Measurements from ENCODE around the gene SERINC3. TPM values are rescaled to one million over a fixed set of nuclear protein-coding genes. Genes with fewer than 3 reads are reported as not detected.
"Not testable (repeated sequence)": the region's sequence is repeated elsewhere in the genome, so short reads cannot be mapped to it uniquely, and the experiment has no call there.

The SERINC3 gene
- polyA plus RNA-seq: 10 to 100 TPM; 31.2 to 78.8 (median 62.3) TPM

DNA sequence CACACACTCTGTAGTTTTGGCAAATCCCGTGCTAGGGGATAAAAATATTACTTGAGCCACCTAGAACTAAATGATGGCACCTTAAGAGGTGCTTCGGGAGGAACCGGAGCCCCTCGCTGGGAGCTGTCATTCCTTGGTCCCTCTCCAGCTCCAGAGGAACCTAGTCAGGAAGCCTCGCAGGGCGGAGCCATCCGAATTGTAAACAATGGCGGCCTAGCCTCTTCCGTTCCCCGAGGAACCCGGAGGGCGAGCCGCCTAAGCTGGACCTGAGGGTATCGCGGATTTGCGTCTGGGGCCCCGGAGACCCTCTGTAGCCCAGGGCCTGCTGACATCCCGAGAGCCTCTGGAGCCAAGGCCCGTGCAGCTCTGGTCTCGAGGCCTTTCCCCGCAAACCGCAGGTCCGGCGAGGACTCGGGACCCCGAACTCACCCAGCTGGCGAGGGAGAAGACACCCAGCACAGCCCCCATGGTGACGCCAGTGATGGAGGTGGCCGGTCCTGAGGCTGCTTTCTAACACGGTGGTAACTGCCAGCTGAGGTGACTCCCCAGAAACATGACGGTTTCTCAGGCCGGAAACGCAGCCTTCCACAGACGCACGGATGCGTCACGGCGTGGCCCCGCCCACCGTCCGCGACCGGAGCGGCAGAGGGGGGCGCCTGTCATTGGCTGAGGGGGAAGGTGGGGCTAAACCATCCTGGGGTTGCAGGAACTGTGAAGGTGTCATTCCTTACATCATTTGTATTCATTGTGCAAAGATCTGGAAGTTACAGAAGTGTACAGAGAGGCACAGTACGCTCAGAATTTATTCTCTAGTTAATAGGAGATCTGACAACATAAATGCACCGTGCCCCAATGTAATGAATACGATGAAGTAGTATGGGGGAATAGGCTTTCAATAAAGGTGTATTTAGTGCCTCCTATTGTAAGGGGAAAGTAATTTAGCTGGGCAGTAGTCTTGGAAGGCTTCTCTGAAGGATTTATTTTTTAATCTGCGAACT is at the start of gene SERINC3:
TSS of gene SERINC3 (minus strand) at position 587 of the 998 bp plus-strand sequence. CDS start at position 468, 119 bp downstream.
- WGBS, 3 donors: 0 to 1% (median 0%) methylated on average over 49 of the region's 49 CpGs
- peak within 1 kb of the TSS; percentile 65 for H3K27ac ChIP-seq (ENCODE audit: low read depth, low read length)

DNA sequence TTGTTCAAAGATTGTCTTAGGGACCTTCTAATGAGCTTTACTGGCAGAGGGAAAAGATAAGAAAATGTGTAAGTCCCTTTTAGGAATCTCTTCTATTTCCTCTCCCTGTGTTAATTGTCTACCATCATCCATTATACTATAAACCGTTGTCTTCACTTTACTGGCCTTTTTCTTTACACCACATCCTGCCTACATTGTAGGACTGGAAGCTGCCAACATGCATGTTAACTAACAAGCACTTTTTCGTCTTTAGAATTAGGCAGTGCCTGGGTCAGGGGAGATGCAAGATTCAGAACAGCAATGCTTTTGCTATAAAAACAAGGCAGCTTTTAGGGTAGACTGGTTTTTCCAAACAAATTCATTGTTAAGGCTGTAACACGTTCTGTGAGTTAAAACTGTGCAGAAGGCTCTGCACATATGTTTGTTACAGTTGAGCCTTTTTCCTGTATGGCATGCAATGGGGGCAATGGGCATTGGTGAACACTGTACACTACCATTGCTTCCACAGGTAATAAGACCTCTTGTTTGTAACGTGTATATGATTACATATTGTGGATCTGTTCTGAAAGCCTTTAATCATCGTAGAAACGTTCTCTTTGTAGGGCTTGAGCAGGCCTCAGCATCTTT is 49.6 kb upstream of the SERINC3 start:
- 69 to 78% (median 69%) methylated on average over 6 of the region's 6 CpGs for WGBS, 3 donors
- H3K27ac ChIP-seq (ENCODE audit: low read depth, low read length): no peak overlapping the region

DNA sequence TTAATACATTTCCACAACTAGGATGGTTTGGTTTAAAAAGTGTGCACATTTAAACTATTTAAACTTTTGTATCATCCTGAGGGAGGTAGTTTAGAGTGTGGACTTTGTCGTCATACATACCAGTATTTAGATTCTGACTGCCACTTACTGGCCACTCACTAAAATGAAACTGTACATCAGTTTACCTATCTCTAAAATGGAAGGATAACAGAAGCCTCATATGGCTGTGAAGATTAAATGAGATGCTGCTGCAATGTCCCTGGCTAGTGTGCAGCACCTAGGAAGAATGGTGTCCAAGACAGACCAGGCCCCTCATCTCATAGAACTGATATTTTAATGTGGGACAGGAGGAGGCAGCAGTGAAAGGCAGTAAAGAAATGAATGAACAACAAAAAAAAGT is 48.5 kb upstream of the SERINC3 start:
- WGBS, 3 donors: 94 to 100% (median 97%) methylated on average over 1 of the region's 1 CpG
- H3K27ac ChIP-seq (ENCODE audit: low read depth, low read length): no peak overlapping the region

DNA sequence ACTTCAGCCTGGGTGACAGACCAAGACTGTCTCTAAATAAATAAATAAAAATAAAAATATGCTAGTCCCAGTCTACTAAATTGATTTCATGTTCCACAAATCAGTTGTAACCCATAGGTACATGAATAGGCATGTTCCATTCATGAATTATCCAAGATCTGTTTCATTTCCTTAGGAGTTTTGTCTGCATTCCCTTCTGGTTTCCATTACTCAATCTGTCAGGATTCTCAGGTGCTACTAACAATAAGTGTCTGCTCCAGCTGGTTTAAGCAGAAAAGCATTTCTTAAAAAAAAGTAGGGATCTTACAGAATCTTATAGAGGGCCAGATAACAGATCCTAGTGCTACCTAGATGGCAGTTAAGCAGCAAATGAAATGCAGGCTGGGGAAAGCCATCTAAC is 44.9 kb upstream of the SERINC3 start:
- no peak overlapping the region for H3K27ac ChIP-seq (ENCODE audit: low read depth, low read length)

DNA sequence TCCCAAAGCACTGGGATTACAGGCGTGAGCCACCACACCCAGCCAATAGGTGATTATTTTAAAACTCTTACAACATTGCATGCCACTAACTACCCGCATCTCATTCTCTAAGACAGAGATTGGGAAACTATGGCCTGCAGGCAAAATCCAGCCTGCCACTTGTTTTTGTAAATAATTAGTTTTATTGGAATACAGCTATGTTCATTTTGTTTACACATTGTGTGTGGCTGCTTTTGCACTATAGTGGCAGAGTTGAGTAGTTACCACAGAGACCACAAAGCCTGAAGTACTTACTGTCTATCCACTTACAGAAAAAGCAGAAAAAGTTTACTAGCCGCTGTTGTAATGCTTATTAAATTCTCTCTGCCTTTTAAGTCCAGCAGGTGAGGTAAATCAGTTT is 44.1 kb upstream of the SERINC3 start:
- 86 to 95% (median 94%) methylated on average over 3 of the region's 3 CpGs for WGBS, 3 donors
- H3K27ac ChIP-seq (ENCODE audit: low read depth, low read length): no peak overlapping the region

DNA sequence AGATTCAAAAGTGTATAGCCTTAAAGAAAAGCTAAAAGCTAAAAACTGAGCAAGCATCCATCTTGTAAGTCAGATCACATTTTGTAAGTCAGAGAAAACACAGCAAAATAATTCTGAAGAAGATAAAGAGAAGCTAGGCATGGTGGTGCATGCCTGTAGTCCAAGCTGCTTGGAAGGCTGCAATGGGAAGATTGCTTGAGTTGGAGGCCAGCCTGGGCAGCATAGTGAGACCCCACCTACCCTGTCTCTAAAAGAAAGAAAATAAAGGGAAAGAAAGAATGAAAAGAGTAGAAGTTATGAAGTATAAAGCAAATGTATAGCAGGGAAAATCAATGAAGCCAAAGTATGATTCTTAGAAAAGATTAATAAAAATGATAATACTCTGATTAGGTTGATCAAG is 40.0 kb upstream of the SERINC3 start:
- no peak overlapping the region for H3K27ac ChIP-seq (ENCODE audit: low read depth, low read length)

DNA sequence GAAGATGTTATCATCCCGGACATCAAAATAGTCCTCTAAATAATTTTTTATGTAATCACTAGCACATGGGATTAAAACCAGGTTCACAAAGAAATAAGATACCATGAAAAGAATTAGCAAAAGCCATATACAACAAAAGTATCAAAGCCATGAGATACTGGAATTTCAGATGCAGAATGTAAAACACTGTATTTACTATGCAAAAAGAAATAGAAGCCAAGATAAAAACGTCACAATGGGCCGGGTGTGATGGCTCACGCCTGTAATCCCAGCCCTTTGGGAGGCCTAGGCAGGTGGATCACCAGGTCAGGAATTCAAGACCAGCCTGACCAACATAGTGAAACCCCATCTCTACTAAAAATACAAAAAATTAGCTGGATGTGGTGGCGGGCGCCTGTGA is 38.9 kb upstream of the SERINC3 start:
- not testable (repeated sequence) for H3K27ac ChIP-seq (ENCODE audit: low read depth, low read length)
- 91 to 94% (median 93%) methylated on average over 6 of the region's 6 CpGs for WGBS, 3 donors

DNA sequence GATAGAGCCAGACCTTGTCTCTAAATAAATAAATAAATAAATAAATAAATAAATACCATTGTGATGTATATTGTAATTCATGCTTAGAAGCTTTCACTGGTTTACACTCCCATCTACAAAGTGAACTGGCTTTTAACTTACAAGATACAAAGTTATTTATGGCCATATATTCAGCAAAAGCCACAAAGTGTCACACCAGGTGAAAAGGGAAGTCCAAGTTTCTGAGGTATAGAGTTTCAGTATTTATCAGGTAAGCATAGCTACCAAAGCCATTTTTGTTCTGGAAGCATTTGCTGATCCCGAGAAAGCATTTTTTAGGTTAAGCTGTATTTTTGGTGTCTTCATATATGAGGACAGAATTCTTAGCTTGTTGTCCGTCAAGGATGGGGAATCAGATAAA is 38.4 kb upstream of the SERINC3 start:
- H3K27ac ChIP-seq (ENCODE audit: low read depth, low read length): no peak overlapping the region
- WGBS, 3 donors: 95 to 98% (median 96%) methylated on average over 2 of the region's 2 CpGs

DNA sequence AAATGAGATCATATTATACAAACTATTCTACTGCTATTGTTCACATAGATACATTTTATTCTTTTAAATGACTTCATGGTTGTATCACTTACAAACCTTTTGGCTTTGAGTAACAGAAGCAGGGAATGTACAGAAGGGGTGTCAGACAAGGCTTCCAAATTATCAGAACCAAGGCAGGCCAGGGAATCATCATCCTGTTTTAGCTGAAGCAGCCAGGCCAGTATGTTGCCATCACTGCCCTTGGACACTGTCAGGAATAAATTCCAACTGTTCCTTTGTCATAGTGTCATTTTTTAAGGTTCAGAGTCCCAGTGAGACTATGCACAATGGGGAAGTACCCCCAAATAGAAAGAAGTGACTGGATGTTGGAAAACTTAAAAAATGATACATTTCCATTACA is 37.4 kb upstream of the SERINC3 start:
- no peak overlapping the region for H3K27ac ChIP-seq (ENCODE audit: low read depth, low read length)

DNA sequence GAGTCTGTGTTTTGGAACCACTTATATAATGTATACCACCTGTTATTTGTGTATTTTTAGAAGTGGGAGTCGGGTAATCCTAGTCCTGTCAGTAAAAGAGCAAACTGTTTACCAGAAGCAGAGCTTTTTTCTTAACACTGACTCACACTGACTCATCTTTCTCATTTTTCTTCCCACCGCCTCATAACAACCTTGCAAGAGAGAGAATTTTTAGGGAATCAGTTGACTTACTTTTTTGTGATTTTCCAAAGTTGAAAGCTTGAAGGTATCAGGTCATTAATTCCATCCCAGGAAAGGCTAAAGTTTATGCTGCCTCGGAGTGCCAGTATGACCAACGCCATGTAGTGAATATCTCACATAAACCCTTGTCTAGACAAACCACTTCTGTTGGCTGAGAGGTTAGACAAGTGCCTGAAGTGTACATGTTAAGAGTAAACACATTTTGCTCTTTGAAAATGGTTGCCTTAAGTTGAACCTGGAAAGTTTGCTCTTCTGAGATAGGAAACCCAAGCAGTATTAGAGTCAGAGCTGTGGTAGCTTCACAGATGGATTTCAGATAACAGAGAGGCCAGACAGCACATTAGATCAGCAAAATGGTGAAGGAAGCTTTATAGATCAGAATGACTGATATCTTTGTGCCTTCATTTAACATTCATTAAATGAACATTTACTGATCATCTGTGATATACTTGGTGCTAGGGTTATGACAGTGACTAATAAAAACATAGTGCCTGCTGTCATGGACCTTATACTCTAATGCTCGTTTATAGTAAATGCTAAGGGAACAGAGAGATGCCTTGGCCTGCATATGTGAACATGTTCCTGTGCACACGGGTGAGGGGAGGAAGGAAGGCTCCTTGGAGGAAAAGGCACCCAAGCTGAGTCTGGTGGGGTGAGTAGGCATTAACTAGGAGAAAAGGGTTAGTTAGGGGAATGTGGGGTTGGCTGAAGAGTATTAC is 31.4 kb upstream of the SERINC3 start:
- 54 to 67% (median 59%) methylated on average over 6 of the region's 6 CpGs for WGBS, 3 donors
- H3K27ac ChIP-seq (ENCODE audit: low read depth, low read length): no peak overlapping the region

DNA sequence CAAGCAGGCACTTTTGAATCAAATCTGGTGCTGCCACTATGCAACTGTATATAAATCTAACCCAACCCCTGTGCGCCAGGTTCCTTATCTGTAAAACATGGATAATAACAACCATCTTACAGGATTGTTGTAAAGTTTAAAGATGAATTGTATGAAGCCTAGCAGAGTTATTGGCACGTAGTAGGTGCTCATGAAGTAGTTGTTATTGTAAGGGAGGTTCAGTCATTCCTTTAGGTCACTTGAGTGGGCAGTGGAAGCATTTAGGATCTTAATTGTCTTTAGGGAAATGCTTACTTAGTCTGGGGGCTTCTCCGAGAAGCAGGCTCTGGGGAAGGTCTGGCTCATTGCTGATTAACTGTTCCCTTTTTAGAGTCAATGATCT is 30.7 kb upstream of the SERINC3 start:
- WGBS, 3 donors: 71 to 78% (median 73%) methylated on average over 3 of the region's 3 CpGs
- no peak overlapping the region for H3K27ac ChIP-seq (ENCODE audit: low read depth, low read length)

DNA sequence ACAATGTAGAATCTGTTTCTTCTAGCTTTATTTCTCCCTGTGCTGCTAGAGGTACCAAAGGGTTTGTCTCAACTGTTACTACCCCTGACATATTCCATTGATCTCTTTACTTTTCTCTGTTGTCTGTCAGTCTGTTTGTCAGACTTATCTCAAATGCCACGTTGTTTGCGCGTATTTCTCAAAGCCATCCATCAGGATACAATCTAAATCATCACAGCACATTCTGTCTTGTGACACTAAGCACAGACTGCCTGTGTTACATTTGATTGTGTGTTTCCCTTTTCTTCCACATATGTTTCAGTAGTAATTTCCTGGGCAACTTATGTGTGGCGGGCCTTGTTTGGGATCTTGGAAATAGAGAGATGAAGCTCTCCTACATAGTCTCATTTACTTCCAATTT is 30.2 kb upstream of the SERINC3 start:
- 70 to 90% (median 83%) methylated on average over 4 of the region's 4 CpGs for WGBS, 3 donors
- no peak overlapping the region for H3K27ac ChIP-seq (ENCODE audit: low read depth, low read length)

DNA sequence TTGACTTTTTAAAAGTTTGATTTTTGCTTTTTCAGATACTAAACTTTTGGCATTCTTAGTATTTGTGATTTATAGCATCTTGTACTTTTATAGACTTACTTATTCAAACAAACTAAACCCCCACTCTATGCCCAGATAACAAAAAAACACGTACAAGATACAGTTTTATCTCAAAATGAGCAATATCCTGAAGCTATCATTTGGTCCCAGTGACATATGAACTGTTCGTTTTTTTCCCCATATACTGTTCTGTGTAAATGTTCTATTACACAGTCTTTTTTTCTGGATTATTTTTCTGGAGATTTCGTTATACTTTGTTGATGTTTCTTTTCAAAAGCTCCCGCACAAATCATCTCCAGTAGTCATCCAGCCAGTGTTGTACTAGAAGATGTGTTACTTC is 27.3 kb upstream of the SERINC3 start:
- 36 to 46% (median 38%) methylated on average over 4 of the region's 4 CpGs for WGBS, 3 donors
- H3K27ac ChIP-seq (ENCODE audit: low read depth, low read length): no peak overlapping the region

DNA sequence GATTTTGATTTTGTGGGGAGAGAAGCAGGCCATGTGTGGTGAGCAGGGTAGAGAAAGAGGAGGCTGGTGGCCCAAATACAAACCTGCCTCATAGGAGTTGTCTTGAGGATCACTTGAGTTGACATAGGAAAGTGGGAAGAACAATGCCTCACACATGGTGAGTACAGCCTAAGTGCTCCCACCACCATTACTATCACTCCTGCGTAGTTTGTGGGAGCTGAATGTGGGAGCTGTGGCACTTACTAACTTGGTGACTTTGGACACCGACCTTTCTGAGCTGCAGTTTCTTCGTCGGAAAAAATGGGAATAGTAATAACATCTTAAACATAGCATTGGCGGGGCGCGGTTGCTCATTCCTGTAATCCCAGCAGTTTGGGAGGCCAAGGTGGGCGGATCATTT is 25.5 kb upstream of the SERINC3 start:
- WGBS, 3 donors: 97 to 98% (median 97%) methylated on average over 8 of the region's 8 CpGs
- H3K27ac ChIP-seq (ENCODE audit: low read depth, low read length): no peak overlapping the region

DNA sequence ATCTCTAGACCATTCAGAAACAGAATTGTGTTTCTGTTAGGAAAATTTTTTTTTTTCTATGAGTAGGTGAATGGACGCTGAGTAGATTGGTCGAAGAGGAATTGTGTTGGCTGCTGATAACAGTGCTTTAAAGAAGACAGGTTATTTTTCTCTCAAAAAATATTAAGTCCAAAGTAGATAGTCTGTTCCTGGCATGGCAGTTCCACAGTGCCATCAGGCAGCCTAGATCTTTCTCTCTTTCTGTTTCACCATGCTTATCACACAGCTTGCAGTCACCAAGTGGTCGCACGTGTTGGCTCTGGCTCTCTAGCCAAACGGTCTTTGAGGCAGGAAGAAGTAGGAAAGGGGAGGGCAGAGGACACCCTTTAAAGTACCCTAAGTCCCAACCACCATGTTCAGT is 22.4 kb upstream of the SERINC3 start:
- H3K27ac ChIP-seq (ENCODE audit: low read depth, low read length): no peak overlapping the region
- WGBS, 3 donors: 60 to 71% (median 62%) methylated on average over 5 of the region's 5 CpGs

DNA sequence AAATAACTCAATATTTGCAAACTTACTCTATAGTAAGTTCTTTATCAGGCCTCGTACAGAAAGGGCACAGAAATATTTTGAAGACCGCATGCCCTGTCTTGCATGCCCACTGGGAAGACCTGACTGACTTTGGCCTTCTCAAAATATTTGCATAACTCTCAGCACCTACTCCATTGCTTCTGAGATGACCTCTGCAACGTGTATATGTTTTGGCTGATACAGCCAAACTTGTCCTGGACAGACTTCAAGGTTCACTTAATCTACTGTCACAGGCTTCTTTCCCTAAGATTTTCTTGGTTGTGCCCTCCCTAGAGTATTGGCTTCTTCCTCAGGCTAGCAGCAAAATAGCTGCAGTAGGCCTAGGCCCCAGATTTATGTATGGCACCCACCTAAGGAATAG is 21.5 kb upstream of the SERINC3 start:
- no peak overlapping the region for H3K27ac ChIP-seq (ENCODE audit: low read depth, low read length)
- WGBS, 3 donors: 61 to 81% (median 77%) methylated on average over 3 of the region's 3 CpGs

DNA sequence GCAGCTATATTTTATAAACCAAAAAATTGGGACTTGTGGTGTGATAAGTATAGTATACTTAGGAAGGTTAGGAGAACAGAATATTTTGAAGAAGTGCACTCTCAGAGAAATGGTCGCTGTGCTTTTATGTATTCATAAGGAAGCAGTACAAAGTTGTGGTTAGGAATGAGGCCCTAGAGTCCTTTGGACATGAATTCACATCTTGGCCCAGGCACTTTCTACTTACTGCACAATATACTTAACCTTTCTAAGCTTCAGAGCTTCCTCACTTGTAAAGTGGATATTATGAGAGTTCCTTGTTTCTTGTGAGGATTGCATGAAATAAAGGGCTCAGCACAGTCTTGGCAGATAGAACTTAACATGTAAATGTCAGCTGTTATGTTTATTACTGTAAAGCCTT is 21.0 kb upstream of the SERINC3 start:
- 32 to 90% (median 46%) methylated on average over 1 of the region's 1 CpG for WGBS, 3 donors
- no peak overlapping the region for H3K27ac ChIP-seq (ENCODE audit: low read depth, low read length)

DNA sequence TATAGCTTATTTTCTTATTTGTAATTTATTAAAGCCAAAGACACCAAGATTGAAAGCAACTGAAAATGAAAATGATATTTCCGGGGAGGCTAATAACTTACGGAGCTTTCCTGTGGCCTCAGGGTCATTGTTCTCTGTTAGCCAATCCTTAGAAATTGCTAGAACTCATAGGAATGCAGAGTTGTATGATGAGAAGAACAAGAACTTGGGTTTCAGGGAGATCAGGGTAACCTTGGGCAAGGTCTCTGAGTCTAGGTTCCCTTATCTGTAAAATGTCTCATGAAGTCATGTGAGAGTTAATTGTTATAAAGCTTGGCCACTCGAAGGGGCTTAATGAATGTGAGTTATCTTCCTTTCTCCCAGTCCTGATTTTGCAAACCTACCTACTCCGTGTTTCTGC is 20.1 kb upstream of the SERINC3 start:
- 49 to 62% (median 60%) methylated on average over 4 of the region's 4 CpGs for WGBS, 3 donors
- no peak overlapping the region for H3K27ac ChIP-seq (ENCODE audit: low read depth, low read length)

DNA sequence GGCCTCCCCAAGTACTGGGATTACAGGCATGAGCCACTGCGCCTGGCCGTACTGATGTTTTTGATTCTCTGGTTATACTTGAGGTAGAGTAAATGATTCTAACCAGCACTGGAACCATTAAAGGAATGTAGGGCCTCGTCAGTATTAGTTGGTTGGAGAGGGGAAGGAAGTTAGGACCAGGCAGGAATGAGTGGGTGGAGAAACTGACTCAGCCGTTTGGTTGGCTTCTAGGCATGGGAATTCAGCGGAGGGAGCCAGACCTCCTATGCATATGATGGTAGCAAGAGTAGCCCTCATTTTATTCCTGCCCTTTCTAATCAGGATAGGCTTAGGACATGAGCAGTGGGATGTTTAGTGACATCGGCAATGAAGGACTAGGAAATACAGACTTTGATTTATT is 19.0 kb upstream of the SERINC3 start:
- no peak overlapping the region for H3K27ac ChIP-seq (ENCODE audit: low read depth, low read length)
- 58 to 77% (median 63%) methylated on average over 6 of the region's 6 CpGs for WGBS, 3 donors
